GM23338 (cell line): Measurements from ENCODE around the gene PRKX. TPM values are rescaled to one million over a fixed set of nuclear protein-coding genes. Genes with fewer than 3 reads are reported as not detected.

Source experiments
- ATAC-seq: fragments of 200-7000 bp; cut with Tn5 transposase; 3 replicates; pipeline ENCODE4 v1.9.1; 2020
- DNase-seq: peaks from one replicate; pipeline ENCODE4 v3.0.0-alpha.2; 2015; ENCODE audit warnings: low spot score
- H2AFZ ChIP-seq: fragments of 200-600 bp; sonication (generic); 2 replicates; pipeline ENCODE4 v1.8.0; 2016; ENCODE audit warnings: antibody characterized with exemption, mild to moderate bottlenecking, moderate library complexity
- H3F3A ChIP-seq: fragments of 200-600 bp; sonication (generic); replicated peaks from 2 replicates; pipeline ENCODE4 v1.8.0; 2017; ENCODE audit warnings: antibody characterized with exemption, mixed run types, low read depth
- H3K27ac ChIP-seq: fragments of 200-600 bp; sonication (generic); 2 replicates; pipeline ENCODE4 v1.6.1; 2016; ENCODE audit warnings: low read depth
- H3K27me3 ChIP-seq: fragments of 200-600 bp; sonication (generic); 2 replicates; pipeline ENCODE4 v1.8.0; 2016; ENCODE audit warnings: mild to moderate bottlenecking, mixed run types, moderate library complexity; ENCODE audit not compliant: insufficient read depth
- H3K36me3 ChIP-seq: fragments of 200-600 bp; sonication (generic); 2 replicates; pipeline ENCODE4 v1.8.0; 2016; ENCODE audit warnings: mild to moderate bottlenecking; ENCODE audit not compliant: insufficient read depth
- H3K4me1 ChIP-seq: fragments of 200-600 bp; sonication (generic); 2 replicates; pipeline ENCODE4 v1.8.0; 2016; ENCODE audit warnings: mild to moderate bottlenecking, moderate library complexity; ENCODE audit not compliant: insufficient read depth
- H3K4me2 ChIP-seq: fragments of 200-600 bp; sonication (generic); 2 replicates; pipeline ENCODE4 v1.7.1; 2017; ENCODE audit warnings: mixed run types
- H3K4me3 ChIP-seq: fragments of 200-600 bp; sonication (generic); 2 replicates; pipeline ENCODE4 v1.6.1; 2016; ENCODE audit warnings: mixed run types
- H3K79me2 ChIP-seq: fragments of 200-600 bp; sonication (generic); replicated peaks from 2 replicates; pipeline ENCODE4 v1.8.0; 2017; ENCODE audit warnings: mild to moderate bottlenecking; ENCODE audit not compliant: insufficient read depth
- H3K9me2 ChIP-seq: fragments of 200-600 bp; sonication (generic); 2 replicates; pipeline ENCODE4 v1.8.0; 2017; ENCODE audit not compliant: insufficient read depth
- H4K20me1 ChIP-seq: fragments of 200-600 bp; sonication (generic); replicated peaks from 2 replicates; pipeline ENCODE4 v1.8.0; 2017; ENCODE audit warnings: mild to moderate bottlenecking; ENCODE audit not compliant: insufficient read depth
- H3K27ac Mint-ChIP-seq: 2 replicates; pipeline ENCODE4 v1.8.0; 2020; ENCODE audit warnings: inconsistent platforms, mild to moderate bottlenecking, moderate library complexity, mixed read lengths
- H3K27me3 Mint-ChIP-seq: 3 replicates; pipeline ENCODE4 v1.8.0; 2022; ENCODE audit warnings: low read depth, mild to moderate bottlenecking, moderate library complexity, mixed read lengths, inconsistent platforms; ENCODE audit not compliant: insufficient read depth, poor library complexity
- H3K36me3 Mint-ChIP-seq: 3 replicates; pipeline ENCODE4 v1.8.0; 2021; ENCODE audit warnings: low read depth, mild to moderate bottlenecking, inconsistent platforms, moderate library complexity, mixed read lengths
- H3K4me1 Mint-ChIP-seq: 3 replicates; pipeline ENCODE4 v1.8.0; 2020; ENCODE audit warnings: mild to moderate bottlenecking, inconsistent platforms, mixed read lengths
- H3K4me3 Mint-ChIP-seq: 3 replicates; pipeline ENCODE4 v1.8.0; 2021; ENCODE audit warnings: moderate library complexity, mild to moderate bottlenecking, inconsistent platforms, mixed read lengths
- H3K9me3 Mint-ChIP-seq: 3 replicates; pipeline ENCODE4 v1.8.0; 2020; ENCODE audit warnings: moderate library complexity, mild to moderate bottlenecking, inconsistent platforms, mixed read lengths
- CREB1 ChIP-seq: fragments of 250-450 bp; sonication (Bioruptor Pico); IDR thresholded peaks from 2 replicates; pipeline ENCODE4 v1.5.0; 2020; ENCODE audit warnings: low read depth, mild to moderate bottlenecking, moderate library complexity
- EZH2 ChIP-seq: fragments of 200-600 bp; sonication (generic); IDR thresholded peaks from one replicate; pipeline ENCODE4 v1.8.0; 2017; ENCODE audit warnings: antibody characterized with exemption, mild to moderate bottlenecking, low read depth; ENCODE audit not compliant: unreplicated experiment
- EZH2phosphoT487 ChIP-seq: fragments of 200-600 bp; sonication (generic); IDR thresholded peaks from one replicate; pipeline ENCODE4 v1.8.1; 2018; ENCODE audit warnings: antibody characterized with exemption; ENCODE audit not compliant: unreplicated experiment
- JUNB ChIP-seq: IDR thresholded peaks from one replicate; pipeline ENCODE4 v1.6.1; 2016; ENCODE audit warnings: antibody characterized with exemption; ENCODE audit not compliant: unreplicated experiment
- NANOG ChIP-seq: IDR thresholded peaks from 2 replicates; pipeline ENCODE4 v1.6.1; 2016; ENCODE audit warnings: antibody characterized with exemption, borderline replicate concordance
- ZNF114 ChIP-seq: fragments of 250-450 bp; sonication (Bioruptor Pico); IDR thresholded peaks from 2 replicates; pipeline ENCODE4 v1.5.0; 2020; ENCODE audit warnings: mild to moderate bottlenecking, moderate library complexity
- ZNF331 ChIP-seq: fragments of 250-450 bp; sonication (Bioruptor Pico); IDR thresholded peaks from 2 replicates; pipeline ENCODE4 v1.5.0; 2020; ENCODE audit warnings: low read depth, mild to moderate bottlenecking, moderate library complexity
- polyA plus RNA-seq: library from polyadenylated mRNA; unstranded; fragments of >200 nt; fragmentation: Nextera tagmentation; extraction: Ambion mirVana; gene quantifications from 2 replicates; pipeline ENCODE4 v1.2.1, GENCODE V29; 2016
- total RNA-seq: library from RNA; depleted of rRNA; stranded (reverse); fragments of >200 nt; shearing (Covaris generic); gene quantifications from 2 replicates; pipeline ENCODE4 v1.2.3, GENCODE V29; 2014
- TF ChIP-seq, protein P1 (sequence below): IDR thresholded peaks from one replicate; pipeline ENCODE4 v1.6.1; 2018; ENCODE audit warnings: antibody characterized with exemption; ENCODE audit not compliant: unreplicated experiment
- TF ChIP-seq, protein P2 (sequence below): fragments of 250-450 bp; sonication (Bioruptor Pico); IDR thresholded peaks from 2 replicates; pipeline ENCODE4 v1.5.0; 2020; ENCODE audit warnings: mild to moderate bottlenecking, moderate library complexity

The PRKX gene
- total and polyA plus RNA-seq, 2 experiments from 2014 or later = 12.9 to 43.5 TPM

DNA sequence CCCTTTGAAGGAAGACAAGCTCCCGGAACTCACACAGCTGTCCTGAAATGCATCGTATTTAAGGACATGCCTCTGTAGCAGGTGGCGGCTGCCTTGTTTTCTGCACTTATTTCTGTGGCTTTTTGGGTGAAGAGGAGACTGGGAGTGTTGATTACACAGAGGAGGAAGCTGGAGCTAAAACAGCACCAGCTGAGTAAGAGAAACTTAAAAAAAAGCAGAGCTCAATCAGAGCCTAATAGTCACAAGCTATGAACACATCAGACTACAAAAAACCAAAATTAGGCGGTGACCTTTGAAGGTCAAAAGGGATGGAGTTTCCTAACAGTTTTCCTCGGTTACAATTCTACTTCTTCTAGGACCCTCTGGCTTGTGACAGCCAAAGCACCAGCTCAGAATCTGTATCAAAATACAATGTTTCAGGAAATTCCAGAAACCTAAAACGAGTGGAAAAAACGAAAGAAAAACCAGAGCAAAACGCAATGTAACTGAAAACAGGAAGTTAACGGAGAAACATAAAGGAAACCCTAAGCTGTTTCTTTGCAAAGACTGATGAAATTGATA is 13.5 kb downstream of the PRKX start (continued):
- TF ChIP-seq, protein P1, sequence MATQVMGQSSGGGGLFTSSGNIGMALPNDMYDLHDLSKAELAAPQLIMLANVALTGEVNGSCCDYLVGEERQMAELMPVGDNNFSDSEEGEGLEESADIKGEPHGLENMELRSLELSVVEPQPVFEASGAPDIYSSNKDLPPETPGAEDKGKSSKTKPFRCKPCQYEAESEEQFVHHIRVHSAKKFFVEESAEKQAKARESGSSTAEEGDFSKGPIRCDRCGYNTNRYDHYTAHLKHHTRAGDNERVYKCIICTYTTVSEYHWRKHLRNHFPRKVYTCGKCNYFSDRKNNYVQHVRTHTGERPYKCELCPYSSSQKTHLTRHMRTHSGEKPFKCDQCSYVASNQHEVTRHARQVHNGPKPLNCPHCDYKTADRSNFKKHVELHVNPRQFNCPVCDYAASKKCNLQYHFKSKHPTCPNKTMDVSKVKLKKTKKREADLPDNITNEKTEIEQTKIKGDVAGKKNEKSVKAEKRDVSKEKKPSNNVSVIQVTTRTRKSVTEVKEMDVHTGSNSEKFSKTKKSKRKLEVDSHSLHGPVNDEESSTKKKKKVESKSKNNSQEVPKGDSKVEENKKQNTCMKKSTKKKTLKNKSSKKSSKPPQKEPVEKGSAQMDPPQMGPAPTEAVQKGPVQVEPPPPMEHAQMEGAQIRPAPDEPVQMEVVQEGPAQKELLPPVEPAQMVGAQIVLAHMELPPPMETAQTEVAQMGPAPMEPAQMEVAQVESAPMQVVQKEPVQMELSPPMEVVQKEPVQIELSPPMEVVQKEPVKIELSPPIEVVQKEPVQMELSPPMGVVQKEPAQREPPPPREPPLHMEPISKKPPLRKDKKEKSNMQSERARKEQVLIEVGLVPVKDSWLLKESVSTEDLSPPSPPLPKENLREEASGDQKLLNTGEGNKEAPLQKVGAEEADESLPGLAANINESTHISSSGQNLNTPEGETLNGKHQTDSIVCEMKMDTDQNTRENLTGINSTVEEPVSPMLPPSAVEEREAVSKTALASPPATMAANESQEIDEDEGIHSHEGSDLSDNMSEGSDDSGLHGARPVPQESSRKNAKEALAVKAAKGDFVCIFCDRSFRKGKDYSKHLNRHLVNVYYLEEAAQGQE = no peak

DNA sequence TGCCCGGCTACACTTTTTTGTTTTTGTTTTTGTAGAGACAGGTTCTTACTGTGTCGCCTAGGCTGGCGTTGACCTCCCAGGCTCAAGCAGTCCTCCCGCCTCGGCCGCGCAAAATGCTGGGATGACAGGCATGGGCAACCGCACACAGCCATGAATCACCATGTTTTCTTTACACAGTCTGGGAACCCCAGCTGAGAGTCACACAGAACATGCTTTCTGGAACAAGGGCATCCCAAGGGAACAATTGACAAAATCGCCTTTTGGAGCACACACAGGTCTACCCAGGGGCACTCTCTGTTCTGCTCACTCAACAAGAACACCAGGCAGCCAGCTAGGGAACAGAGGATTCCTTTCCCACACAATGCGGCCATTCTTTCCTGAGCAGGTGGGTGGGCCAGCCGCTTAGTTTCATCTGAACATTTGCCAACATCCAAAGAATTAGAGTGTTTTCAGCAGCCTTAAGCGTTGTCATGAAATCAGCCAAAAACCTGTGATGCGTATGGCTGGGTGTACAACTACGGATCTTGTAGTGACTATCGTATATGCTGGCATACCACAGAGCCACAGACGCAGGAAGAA is 15.7 kb downstream of the PRKX start:
- Histone ChIP-seq H3K4me2 (no peak overlapping the region; the same call in 1 of the 2 replicates), H3K36me3 (no peaks in the 10 kb centered on the region), H3K79me2 (peaks cover 71% of the 10 kb centered on the region), H3K4me3 (no peak overlapping the region), H3K27ac (no peak overlapping the region), H4K20me1 (0 out of 2 replicates have a peak, but pooled peaks cover 3% of the 10 kb centered on the region), H3K9me2 (no peaks in the 10 kb centered on the region), H3F3A (no peaks in the 10 kb centered on the region), H3K27me3 (no peaks in the 10 kb centered on the region), H2AFZ (no peak overlapping the region), H3K4me1 (peaks cover 6% of the 10 kb centered on the region; the same call in 1 of the 2 replicates)
- no peak overlapping the region for H3K4me3 Mint-ChIP-seq
- DNase-seq (no peak), ATAC-seq (peak; percentile 71)
- TF ChIP-seq JUNB = no peak
- TF ChIP-seq NANOG = no peak
- TF ChIP-seq ZNF331 (CRISPR knock-in tag) = no peak
- TF ChIP-seq EZH2phosphoT487 = no peak
- TF ChIP-seq ZNF114 (CRISPR knock-in tag) = no peak
- H3K9me3 Mint-ChIP-seq = peaks cover 4% of the 10 kb centered on the region; the same call in 1 of the 3 replicates
- peaks cover 20% of the 10 kb centered on the region for H3K4me1 Mint-ChIP-seq
- no peaks in the 10 kb centered on the region for H3K27me3 Mint-ChIP-seq
- peak overlapping the region; percentile 11; the same call in 1 of the 2 replicates for H3K27ac Mint-ChIP-seq
- peaks cover 5% of the 10 kb centered on the region; the same call in 2 of the 3 replicates for H3K36me3 Mint-ChIP-seq

DNA sequence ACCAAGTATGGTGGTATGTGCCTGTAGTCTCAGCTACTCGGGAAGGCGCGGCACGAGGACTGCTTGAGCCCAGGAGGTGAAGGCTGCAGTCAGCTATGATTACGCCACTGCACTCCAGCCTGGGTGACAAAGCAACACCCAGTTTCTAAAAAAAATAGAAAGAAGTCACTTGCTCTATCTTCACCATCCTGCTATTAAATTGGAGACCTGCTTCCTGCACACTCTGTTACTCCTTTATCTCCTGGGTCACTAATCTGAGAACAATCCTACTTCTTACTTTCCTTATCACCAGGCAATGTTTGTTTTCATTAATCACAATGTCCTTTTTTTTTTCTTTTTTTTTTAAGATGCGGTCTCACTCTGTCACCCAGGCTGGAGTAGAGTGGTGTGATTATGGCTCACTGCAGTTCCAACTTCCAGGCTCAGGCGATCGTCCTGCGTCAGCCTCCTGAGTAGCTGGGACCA is 16.2 kb downstream of the PRKX start:
- peaks cover 4% of the 10 kb centered on the region; the same call in 1 of the 3 replicates for H3K9me3 Mint-ChIP-seq
- Histone ChIP-seq H3F3A (no peaks in the 10 kb centered on the region), H3K79me2 (peaks cover 73% of the 10 kb centered on the region), H3K4me3 (no peak overlapping the region), H3K27me3 (no peaks in the 10 kb centered on the region), H3K4me1 (peaks cover 6% of the 10 kb centered on the region; the same call in 1 of the 2 replicates), H2AFZ (no peak overlapping the region), H3K36me3 (no peaks in the 10 kb centered on the region), H3K27ac (no peak overlapping the region), H4K20me1 (0 out of 2 replicates have a peak, but pooled peaks cover 3% of the 10 kb centered on the region), H3K4me2 (no peak overlapping the region), H3K9me2 (no peaks in the 10 kb centered on the region)
- peaks cover 5% of the 10 kb centered on the region; the same call in 2 of the 3 replicates for H3K36me3 Mint-ChIP-seq
- H3K4me3 Mint-ChIP-seq = no peak overlapping the region
- DNase-seq (no peak), ATAC-seq (no peak)
- H3K27ac Mint-ChIP-seq = peak overlapping the region; percentile 11; the same call in 1 of the 2 replicates
- peaks cover 19% of the 10 kb centered on the region for H3K4me1 Mint-ChIP-seq
- H3K27me3 Mint-ChIP-seq = no peaks in the 10 kb centered on the region
- TF ChIP-seq CREB1 (CRISPR knock-in tag) = no peak
- no peak for TF ChIP-seq ZNF114 (CRISPR knock-in tag)
- no peak for TF ChIP-seq EZH2
- TF ChIP-seq, protein P2, sequence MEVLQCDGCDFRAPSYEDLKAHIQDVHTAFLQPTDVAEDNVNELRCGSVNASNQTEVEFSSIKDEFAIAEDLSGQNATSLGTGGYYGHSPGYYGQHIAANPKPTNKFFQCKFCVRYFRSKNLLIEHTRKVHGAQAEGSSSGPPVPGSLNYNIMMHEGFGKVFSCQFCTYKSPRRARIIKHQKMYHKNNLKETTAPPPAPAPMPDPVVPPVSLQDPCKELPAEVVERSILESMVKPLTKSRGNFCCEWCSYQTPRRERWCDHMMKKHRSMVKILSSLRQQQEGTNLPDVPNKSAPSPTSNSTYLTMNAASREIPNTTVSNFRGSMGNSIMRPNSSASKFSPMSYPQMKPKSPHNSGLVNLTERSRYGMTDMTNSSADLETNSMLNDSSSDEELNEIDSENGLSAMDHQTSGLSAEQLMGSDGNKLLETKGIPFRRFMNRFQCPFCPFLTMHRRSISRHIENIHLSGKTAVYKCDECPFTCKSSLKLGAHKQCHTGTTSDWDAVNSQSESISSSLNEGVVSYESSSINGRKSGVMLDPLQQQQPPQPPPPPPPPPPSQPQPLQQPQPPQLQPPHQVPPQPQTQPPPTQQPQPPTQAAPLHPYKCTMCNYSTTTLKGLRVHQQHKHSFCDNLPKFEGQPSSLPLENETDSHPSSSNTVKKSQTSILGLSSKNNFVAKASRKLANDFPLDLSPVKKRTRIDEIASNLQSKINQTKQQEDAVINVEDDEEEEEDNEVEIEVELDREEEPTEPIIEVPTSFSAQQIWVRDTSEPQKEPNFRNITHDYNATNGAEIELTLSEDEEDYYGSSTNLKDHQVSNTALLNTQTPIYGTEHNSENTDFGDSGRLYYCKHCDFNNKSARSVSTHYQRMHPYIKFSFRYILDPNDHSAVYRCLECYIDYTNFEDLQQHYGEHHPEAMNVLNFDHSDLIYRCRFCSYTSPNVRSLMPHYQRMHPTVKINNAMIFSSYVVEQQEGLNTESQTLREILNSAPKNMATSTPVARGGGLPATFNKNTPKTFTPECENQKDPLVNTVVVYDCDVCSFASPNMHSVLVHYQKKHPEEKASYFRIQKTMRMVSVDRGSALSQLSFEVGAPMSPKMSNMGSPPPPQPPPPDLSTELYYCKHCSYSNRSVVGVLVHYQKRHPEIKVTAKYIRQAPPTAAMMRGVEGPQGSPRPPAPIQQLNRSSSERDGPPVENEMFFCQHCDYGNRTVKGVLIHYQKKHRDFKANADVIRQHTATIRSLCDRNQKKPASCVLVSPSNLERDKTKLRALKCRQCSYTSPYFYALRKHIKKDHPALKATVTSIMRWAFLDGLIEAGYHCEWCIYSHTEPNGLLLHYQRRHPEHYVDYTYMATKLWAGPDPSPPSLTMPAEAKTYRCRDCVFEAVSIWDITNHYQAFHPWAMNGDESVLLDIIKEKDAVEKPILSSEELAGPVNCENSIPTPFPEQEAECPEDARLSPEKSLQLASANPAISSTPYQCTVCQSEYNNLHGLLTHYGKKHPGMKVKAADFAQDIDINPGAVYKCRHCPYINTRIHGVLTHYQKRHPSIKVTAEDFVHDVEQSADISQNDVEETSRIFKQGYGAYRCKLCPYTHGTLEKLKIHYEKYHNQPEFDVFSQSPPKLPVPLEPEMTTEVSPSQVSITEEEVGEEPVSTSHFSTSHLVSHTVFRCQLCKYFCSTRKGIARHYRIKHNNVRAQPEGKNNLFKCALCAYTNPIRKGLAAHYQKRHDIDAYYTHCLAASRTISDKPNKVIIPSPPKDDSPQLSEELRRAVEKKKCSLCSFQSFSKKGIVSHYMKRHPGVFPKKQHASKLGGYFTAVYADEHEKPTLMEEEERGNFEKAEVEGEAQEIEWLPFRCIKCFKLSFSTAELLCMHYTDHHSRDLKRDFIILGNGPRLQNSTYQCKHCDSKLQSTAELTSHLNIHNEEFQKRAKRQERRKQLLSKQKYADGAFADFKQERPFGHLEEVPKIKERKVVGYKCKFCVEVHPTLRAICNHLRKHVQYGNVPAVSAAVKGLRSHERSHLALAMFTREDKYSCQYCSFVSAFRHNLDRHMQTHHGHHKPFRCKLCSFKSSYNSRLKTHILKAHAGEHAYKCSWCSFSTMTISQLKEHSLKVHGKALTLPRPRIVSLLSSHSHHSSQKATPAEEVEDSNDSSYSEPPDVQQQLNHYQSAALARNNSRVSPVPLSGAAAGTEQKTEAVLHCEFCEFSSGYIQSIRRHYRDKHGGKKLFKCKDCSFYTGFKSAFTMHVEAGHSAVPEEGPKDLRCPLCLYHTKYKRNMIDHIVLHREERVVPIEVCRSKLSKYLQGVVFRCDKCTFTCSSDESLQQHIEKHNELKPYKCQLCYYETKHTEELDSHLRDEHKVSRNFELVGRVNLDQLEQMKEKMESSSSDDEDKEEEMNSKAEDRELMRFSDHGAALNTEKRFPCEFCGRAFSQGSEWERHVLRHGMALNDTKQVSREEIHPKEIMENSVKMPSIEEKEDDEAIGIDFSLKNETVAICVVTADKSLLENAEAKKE = no peak
- TF ChIP-seq EZH2phosphoT487 = no peak
